ENCODE data around the gene TGFBR3L. TPM values are rescaled to one million over a fixed set of nuclear protein-coding genes. Genes with fewer than 3 reads are reported as not detected.

TGFBR3L gene
- total and polyA plus RNA-seq, 2 of the 8 experiments (the other 6 are each of a cell fraction or from before 2014, with no cell fraction given) = 3.1 to 3.7 TPM

- no peak for TF ChIP-seq FOSL1 (IDR thresholded peaks at IDR 0.05; ENCODE audit: insufficient read depth, low read depth, low read length)
Observed at GRCh38 chr19:7900401-7900870, 14.2 kb upstream of the TGFBR3L start (continued).

Measured in H1 (cell line).